Measurements from ENCODE around the gene SHISA9.

SHISA9 gene

GRCh38 chr16:13099822-13100221, 198.4 kb downstream of the SHISA9 start:
- TF ChIP-seq CTCF (IDR thresholded peaks at IDR 0.05) (no peak), ZFX (IDR thresholded peaks at IDR 0.05; ENCODE audit: borderline replicate concordance) (no peak)
- no peak overlapping the region for H3K27ac ChIP-seq

- no peak overlapping the region for H3K27ac ChIP-seq
- TF ChIP-seq CTCF (IDR thresholded peaks at IDR 0.05), result no peak
- TF ChIP-seq ZFX (IDR thresholded peaks at IDR 0.05; ENCODE audit: borderline replicate concordance), result no peak
These were observed 199.6 kb downstream of the SHISA9 start for GRCh38 chr16:13100970-13101369.

- H3K27ac ChIP-seq, result no peak overlapping the region
- TF ChIP-seq ZFX (IDR thresholded peaks at IDR 0.05; ENCODE audit: borderline replicate concordance) (no peak), CTCF (IDR thresholded peaks at IDR 0.05) (no peak)
These were observed 200.4 kb downstream of the SHISA9 start for GRCh38 chr16:13101828-13102227.

GRCh38 chr16:13102401-13102800, 201.0 kb downstream of the SHISA9 start:
- no peak for TF ChIP-seq CTCF (IDR thresholded peaks at IDR 0.05)

GRCh38 chr16:13103831-13104530, 202.6 kb downstream of the SHISA9 start:
- TF ChIP-seq ZFX (IDR thresholded peaks at IDR 0.05; ENCODE audit: borderline replicate concordance) (no peak), CTCF (IDR thresholded peaks at IDR 0.05) (no peak)
- H3K27ac ChIP-seq, result no peak overlapping the region

More at GRCh38 chr16:13102401-13102800, 201.0 kb downstream of the SHISA9 start:
- no peak overlapping the region for H3K27ac ChIP-seq

GRCh38 chr16:13104772-13105171, 203.4 kb downstream of the SHISA9 start:
- no peak overlapping the region for H3K27ac ChIP-seq
- TF ChIP-seq CTCF (IDR thresholded peaks at IDR 0.05), result no peak
- no peak for TF ChIP-seq ZFX (IDR thresholded peaks at IDR 0.05; ENCODE audit: borderline replicate concordance)

GRCh38 chr16:13105427-13105826, 204.0 kb downstream of the SHISA9 start:
- TF ChIP-seq CTCF (IDR thresholded peaks at IDR 0.05), result no peak
- TF ChIP-seq ZFX (IDR thresholded peaks at IDR 0.05; ENCODE audit: borderline replicate concordance), result no peak
- no peak overlapping the region for H3K27ac ChIP-seq

Measured in 22Rv1 (cell line).